Lower leg skin (tissue), 3 donors: Measurements from ENCODE around the gene GABRR3.

Experiments
- POLR2A ChIP-seq, 2 donors: fragments of 450-650 bp; IDR thresholded peaks; one replicate each; pipeline ENCODE4 v1.6.1; 2016 to 2017; ENCODE audit warnings: antibody characterized with exemption in 2 of 2, mild to moderate bottlenecking in 1 of 2, moderate library complexity in 1 of 2
- TF ChIP-seq, protein P1 (sequence below), 3 donors: fragments of 450-650 bp; IDR thresholded peaks; one replicate each; pipeline ENCODE4 v1.5.1; 2016; ENCODE audit warnings: antibody characterized with exemption in 3 of 3, mild to moderate bottlenecking in 3 of 3, moderate library complexity in 2 of 3

DNA sequence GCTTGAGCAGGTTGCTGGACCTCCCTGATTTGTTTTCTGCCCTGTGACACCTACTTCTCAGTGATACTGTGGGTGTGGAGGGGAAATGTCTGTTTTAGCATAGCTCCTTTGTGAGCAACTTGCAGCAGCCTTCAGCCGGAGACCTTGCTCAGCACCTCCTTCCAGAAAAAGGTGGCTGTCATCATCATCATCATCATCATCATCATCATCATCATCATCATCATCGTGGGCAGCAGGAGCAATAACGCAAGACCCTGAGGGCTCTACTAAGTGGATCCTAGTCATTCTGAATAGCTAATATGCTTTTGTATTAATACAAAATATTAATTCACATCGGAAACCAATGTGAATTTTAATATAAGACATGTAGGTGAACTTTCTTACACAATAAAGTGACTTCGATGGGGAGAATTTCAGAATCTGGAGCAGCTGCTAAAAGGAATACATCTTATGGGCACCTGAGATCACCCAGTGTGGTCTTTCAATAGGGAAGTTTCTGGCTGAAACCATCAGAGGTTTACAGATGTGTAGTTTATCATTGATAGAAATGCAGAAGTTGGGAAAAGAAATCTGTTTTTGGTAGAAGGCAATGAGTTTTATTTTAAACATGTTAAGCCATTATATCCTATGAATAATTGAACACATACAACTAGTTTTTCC, 8.6 kb downstream of the GABRR3 start:
- TF ChIP-seq, protein P1, sequence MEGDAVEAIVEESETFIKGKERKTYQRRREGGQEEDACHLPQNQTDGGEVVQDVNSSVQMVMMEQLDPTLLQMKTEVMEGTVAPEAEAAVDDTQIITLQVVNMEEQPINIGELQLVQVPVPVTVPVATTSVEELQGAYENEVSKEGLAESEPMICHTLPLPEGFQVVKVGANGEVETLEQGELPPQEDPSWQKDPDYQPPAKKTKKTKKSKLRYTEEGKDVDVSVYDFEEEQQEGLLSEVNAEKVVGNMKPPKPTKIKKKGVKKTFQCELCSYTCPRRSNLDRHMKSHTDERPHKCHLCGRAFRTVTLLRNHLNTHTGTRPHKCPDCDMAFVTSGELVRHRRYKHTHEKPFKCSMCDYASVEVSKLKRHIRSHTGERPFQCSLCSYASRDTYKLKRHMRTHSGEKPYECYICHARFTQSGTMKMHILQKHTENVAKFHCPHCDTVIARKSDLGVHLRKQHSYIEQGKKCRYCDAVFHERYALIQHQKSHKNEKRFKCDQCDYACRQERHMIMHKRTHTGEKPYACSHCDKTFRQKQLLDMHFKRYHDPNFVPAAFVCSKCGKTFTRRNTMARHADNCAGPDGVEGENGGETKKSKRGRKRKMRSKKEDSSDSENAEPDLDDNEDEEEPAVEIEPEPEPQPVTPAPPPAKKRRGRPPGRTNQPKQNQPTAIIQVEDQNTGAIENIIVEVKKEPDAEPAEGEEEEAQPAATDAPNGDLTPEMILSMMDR (IDR thresholded peaks at IDR 0.05): no peak
- TF ChIP-seq POLR2A (IDR thresholded peaks at IDR 0.05): no peak
